ENCODE data around the gene CA10. TPM values are rescaled to one million over a fixed set of nuclear protein-coding genes. Genes with fewer than 3 reads are reported as not detected.

CA10 gene
- total and polyA plus RNA-seq, 2 experiments from 2014 or later, result 0.33 TPM; not detected in 1

- DNase-seq (ENCODE audit: low spot score), result no peak
- Histone ChIP-seq H3K79me2 (no peaks in the 10 kb centered on the region), H3K27ac (no peak overlapping the region), H3K4me1 (ENCODE audit: insufficient read depth) (no peaks in the 10 kb centered on the region), H3K9me3 (ENCODE audit: low read depth) (no peaks in the 10 kb centered on the region), H3K27me3 (peaks cover 6% of the 10 kb centered on the region), H2AFZ (no peak overlapping the region), H3K4me2 (no peak overlapping the region), H3K4me3 (no peak overlapping the region), H3K36me3 (replicated peaks; ENCODE audit: insufficient read depth, low read depth) (no peaks in the 10 kb centered on the region), H3K9me2 (replicated peaks; ENCODE audit: insufficient read depth) (no peaks in the 10 kb centered on the region), H4K20me1 (ENCODE audit: insufficient read depth, poor library complexity, severe bottlenecking) (no peaks in the 10 kb centered on the region)
- TF ChIP-seq CTCF (IDR thresholded peaks at IDR 0.05; ENCODE audit: poor library complexity) (no peak), EZH2phosphoT487 (IDR thresholded peaks at IDR 0.05; ENCODE audit: low read depth, severe bottlenecking, unreplicated experiment) (no peak), EZH2 (IDR thresholded peaks at IDR 0.05; ENCODE audit: borderline replicate concordance) (no peak)
Measured at GRCh38 chr17:51657224-51657623, 501.3 kb downstream of the CA10 start.

DNA sequence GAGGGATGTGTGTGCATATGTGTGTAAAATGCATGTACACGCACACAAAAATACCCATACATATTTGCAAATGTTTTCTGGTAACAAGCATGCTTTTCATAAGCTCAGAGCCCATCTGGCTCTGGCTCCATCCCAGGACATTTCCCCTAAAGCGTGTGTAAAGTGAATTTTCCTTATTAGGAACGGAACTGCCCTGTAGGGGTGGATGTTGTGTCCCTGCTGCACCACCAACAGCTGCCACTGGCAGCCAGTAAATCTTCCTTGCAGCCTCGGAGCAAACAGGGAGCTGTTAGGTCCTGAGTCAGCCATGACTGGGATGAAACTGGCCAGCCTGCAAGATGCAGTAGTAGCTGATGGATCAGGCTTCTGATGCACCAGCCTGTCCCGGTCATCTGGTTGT, 504.6 kb downstream of the CA10 start:
- Histone ChIP-seq H3K27me3 (peaks cover 6% of the 10 kb centered on the region), H3K4me2 (no peak overlapping the region), H2AFZ (no peak overlapping the region), H3K9me2 (replicated peaks; ENCODE audit: insufficient read depth) (no peaks in the 10 kb centered on the region), H4K20me1 (ENCODE audit: insufficient read depth, poor library complexity, severe bottlenecking) (no peaks in the 10 kb centered on the region), H3K4me3 (no peak overlapping the region), H3K9me3 (ENCODE audit: low read depth) (no peaks in the 10 kb centered on the region), H3K79me2 (no peaks in the 10 kb centered on the region), H3K27ac (no peak overlapping the region), H3K4me1 (ENCODE audit: insufficient read depth) (no peaks in the 10 kb centered on the region), H3K36me3 (replicated peaks; ENCODE audit: insufficient read depth, low read depth) (no peaks in the 10 kb centered on the region)
- TF ChIP-seq CTCF (IDR thresholded peaks at IDR 0.05; ENCODE audit: poor library complexity) (no peak), EZH2 (IDR thresholded peaks at IDR 0.05; ENCODE audit: borderline replicate concordance) (no peak), EZH2phosphoT487 (IDR thresholded peaks at IDR 0.05; ENCODE audit: low read depth, severe bottlenecking, unreplicated experiment) (no peak)
- DNase-seq (ENCODE audit: low spot score), result no peak
- WGBS (ENCODE audit: low lambda C conversion rate, missing lambda C conversion rate), result 49% methylated on average over 5 of the region's 5 CpGs

DNA sequence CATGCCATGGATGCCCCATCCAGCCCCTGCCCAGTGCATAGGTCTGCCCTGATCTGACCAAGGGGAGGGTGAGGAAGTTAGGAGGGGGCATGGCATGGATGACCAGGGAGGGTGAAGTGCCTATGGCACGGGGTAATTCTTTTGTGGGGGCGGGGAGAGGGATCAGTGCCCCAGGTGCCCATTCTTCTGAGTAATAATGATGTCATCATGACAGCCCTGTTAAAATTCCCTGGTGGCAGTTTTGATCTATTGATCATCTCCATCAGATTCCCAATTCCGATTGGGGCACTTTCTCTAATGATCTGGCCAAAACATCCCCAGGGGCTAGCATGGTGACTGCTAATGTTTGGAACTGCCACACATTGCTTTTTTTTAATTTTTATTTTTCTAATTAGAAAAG, 506.0 kb downstream of the CA10 start:
- Histone ChIP-seq H3K4me1 (ENCODE audit: insufficient read depth) (no peaks in the 10 kb centered on the region), H2AFZ (no peak overlapping the region), H3K4me3 (no peak overlapping the region), H4K20me1 (ENCODE audit: insufficient read depth, poor library complexity, severe bottlenecking) (no peaks in the 10 kb centered on the region), H3K9me3 (ENCODE audit: low read depth) (no peaks in the 10 kb centered on the region), H3K79me2 (no peaks in the 10 kb centered on the region), H3K27ac (no peak overlapping the region), H3K27me3 (peaks cover 6% of the 10 kb centered on the region), H3K9me2 (replicated peaks; ENCODE audit: insufficient read depth) (no peaks in the 10 kb centered on the region), H3K4me2 (no peak overlapping the region), H3K36me3 (replicated peaks; ENCODE audit: insufficient read depth, low read depth) (no peaks in the 10 kb centered on the region)
- 83% methylated on average over 3 of the region's 3 CpGs for WGBS (ENCODE audit: low lambda C conversion rate, missing lambda C conversion rate)
- DNase-seq (ENCODE audit: low spot score), result no peak
- no peak for TF ChIP-seq CTCF (IDR thresholded peaks at IDR 0.05; ENCODE audit: poor library complexity)
- TF ChIP-seq EZH2 (IDR thresholded peaks at IDR 0.05; ENCODE audit: borderline replicate concordance), result no peak
- TF ChIP-seq EZH2phosphoT487 (IDR thresholded peaks at IDR 0.05; ENCODE audit: low read depth, severe bottlenecking, unreplicated experiment), result no peak
